Pulmonary artery endothelial cell (primary cell): ENCODE data around the gene TM7SF2. TPM values are rescaled to one million over a fixed set of nuclear protein-coding genes. Genes with fewer than 3 reads are reported as not detected.
A peak's percentile ranks its signal among the peaks of the same experiment; 100 is the strongest.
"Not testable (repeated sequence)": the region's sequence is repeated elsewhere in the genome, so short reads cannot be mapped to it uniquely, and the experiment has no call there.

Source experiments
- DNase-seq: peaks from one replicate; pipeline ENCODE4 v3.0.0-alpha.2; 2011; ENCODE audit warnings: low read depth, low spot score
- total RNA-seq: library from RNA; depleted of rRNA; stranded (reverse); fragments of >200 nt; gene quantifications from 2 replicates; pipeline ENCODE4 v1.2.3, GENCODE V29; 2014

Gene TM7SF2
- total RNA-seq, 1 donor from 2014 or later = 28.7 TPM

- DNase-seq = no peak
Observed at GRCh38 chr11:65114538-65115171, 3.0 kb downstream of the TM7SF2 start.

GRCh38 chr11:65115361-65116082, 3.9 kb downstream of the TM7SF2 start:
- DNase-seq = no peak

- no peak for DNase-seq
Observed at GRCh38 chr11:65116370-65117205, 4.9 kb downstream of the TM7SF2 start.

GRCh38 chr11:65117206-65118096, 5.8 kb downstream of the TM7SF2 start, which contains the start of gene ZNHIT2:
Gene ZNHIT2 (minus strand): TSS chr11:65117701. CDS start chr11:65117653, 48 bp downstream.
- DNase-seq = peak; percentile 91

GRCh38 chr11:65118097-65118837, 6.6 kb downstream of the TM7SF2 start:
- DNase-seq = no peak

GRCh38 chr11:65118891-65119669, 7.4 kb downstream of the TM7SF2 start:
- DNase-seq = not testable (repeated sequence)

GRCh38 chr11:65119670-65119995, 8.0 kb downstream of the TM7SF2 start:
- DNase-seq = no peak

- DNase-seq = no peak
Observed at GRCh38 chr11:65120831-65121230, 9.2 kb downstream of the TM7SF2 start.

- no peak for DNase-seq
Observed at GRCh38 chr11:65121447-65121864, 9.8 kb downstream of the TM7SF2 start.

- peak; percentile 93 for DNase-seq
Observed at GRCh38 chr11:65121865-65122696, 10.4 kb downstream of the TM7SF2 start, which contains the start of the genes FAU and MRPL49. Gene FAU (minus strand): TSS chr11:65122134. CDS start chr11:65121813, 321 bp downstream. Gene MRPL49 (plus strand): TSS chr11:65122321. CDS start chr11:65122347, 26 bp downstream.

GRCh38 chr11:65124480-65125196, 13.0 kb downstream of the TM7SF2 start:
- DNase-seq = no peak

- DNase-seq = no peak
Observed at GRCh38 chr11:65125197-65126056, 13.8 kb downstream of the TM7SF2 start.

- no peak for DNase-seq
Observed at GRCh38 chr11:65126624-65127274, 15.1 kb downstream of the TM7SF2 start.

GRCh38 chr11:65127473-65128181, 16.0 kb downstream of the TM7SF2 start:
- no peak for DNase-seq
